NCI-H774 (cell line): Measurements from ENCODE around the gene FAT4.

Experiments
- DNase-seq: peaks from one replicate; lab custom pipeline; 2025; lab: John Stamatoyannopoulos, UW

The FAT4 gene

DNA sequence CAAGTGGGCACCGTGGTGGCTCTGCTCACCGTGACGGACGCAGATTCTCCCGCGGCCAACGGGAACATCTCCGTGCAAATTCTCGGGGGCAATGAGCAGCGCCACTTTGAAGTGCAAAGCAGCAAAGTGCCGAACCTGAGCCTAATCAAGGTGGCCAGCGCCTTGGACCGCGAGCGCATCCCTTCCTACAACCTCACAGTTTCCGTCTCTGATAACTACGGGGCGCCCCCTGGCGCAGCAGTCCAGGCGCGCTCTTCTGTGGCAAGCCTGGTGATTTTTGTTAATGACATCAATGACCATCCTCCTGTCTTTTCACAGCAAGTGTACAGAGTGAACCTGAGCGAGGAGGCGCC lies 2.7 kb downstream of the FAT4 start:
- DNase-seq: no peak

GRCh38 chr4:125319311-125319710 lies 4.6 kb downstream of the FAT4 start:
- DNase-seq: no peak

DNA sequence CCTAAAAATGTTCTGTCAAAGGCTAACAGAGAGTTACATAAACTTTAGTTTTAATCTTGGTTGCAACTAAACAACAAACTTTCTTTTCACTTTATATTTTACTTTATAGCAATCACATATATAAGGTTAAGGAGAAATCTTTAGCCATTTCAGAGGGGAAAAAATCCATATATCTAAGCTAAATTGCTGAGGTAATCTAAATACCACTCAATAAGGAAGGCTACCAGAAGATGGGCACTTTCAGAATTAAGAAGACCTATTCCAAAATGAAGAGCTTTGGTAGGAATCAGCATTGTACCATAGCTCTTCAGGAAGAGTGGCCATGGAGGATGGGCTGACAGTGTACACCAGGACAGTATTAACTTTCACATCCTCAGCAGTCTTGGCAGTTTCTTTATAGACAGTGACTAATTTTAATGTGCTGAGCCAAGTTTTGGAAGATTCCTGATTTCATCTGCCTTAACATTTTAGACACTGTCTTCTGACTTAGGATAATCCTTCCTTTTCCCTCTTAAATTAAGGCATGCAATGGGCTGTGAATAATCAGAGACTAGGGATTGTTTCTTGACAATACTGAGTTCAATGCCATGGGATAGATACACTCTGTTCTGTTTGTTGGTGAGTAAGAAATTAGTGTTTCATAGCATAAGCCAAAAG lies 7.1 kb downstream of the FAT4 start:
- no peak for DNase-seq

GRCh38 chr4:125322366-125322730 lies 7.6 kb downstream of the FAT4 start:
- no peak for DNase-seq

DNA sequence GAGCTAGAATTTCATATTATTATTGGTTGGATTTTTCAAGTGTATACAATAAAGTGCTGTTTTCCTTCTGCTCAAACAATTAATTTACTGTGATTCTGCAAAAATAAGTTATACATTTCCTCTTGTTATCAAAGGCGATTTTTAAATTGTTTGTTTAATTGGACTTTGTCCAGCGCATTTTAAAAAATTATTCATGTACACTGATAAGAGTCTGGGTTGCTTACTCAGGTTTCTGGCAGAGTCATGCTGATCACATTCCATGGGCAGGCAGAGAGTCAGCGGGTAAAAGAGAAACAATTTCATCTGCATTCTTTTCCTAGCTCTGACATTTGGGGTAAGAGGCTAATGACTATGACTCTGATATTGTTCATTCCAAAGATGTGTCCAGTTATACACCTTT lies 8.9 kb downstream of the FAT4 start:
- DNase-seq: no peak

DNA sequence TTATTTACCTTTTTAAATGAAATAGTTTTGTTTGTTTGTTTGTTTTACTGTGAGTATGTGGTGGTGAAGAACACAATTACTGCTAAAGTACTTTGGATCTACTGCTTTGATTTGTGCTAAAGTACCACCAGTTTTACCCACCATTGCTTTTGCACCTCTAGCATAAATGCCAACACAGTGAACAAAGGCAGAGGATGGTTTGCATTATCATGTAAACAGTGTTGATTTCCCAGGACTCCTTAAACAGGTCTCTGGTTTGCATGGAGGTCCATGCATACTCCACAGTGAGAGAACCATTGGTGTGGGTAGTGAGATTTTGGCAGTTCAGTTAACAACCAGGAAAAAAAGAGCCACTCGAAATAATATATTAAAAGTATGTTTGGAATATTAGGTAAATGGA lies 11.0 kb downstream of the FAT4 start:
- DNase-seq: no peak

DNA sequence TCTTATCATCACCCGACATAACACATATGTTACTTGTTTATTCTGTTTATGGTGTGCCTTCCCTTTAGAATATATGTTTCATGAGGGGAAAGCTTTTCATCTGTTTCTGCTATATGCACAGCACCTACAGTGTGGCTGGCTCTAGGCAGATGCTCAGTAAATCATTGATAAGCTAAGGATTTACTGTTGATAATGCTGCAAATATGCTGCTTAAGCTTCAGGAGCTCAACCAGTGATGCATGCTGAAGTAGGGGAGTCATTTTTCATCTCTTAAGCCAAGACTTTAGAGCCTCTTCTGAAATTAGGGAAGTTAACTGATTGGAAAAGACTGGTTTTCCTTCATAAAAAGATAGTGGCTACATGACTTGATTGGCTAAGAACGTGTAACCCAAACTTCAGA lies 16.4 kb downstream of the FAT4 start:
- no peak for DNase-seq

DNA sequence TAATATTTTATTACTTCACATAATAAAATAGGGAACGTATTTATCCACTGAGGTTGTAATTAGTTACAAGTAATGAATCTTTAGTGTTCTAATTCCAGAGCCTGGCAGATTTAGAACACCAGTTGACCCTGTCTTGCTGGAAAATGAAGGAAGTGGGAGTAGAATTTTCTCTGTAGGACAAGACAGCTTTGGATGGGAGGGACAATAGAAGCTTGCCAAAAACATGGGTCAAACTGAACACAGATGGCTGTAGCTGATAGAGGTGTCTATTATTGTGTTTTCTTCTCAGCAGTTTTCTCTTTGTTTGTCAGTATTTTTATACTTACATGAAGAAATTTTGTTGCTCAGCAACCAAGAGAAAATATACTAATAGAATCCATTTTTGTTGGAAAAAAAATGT lies 20.2 kb downstream of the FAT4 start:
- DNase-seq: no peak

DNA sequence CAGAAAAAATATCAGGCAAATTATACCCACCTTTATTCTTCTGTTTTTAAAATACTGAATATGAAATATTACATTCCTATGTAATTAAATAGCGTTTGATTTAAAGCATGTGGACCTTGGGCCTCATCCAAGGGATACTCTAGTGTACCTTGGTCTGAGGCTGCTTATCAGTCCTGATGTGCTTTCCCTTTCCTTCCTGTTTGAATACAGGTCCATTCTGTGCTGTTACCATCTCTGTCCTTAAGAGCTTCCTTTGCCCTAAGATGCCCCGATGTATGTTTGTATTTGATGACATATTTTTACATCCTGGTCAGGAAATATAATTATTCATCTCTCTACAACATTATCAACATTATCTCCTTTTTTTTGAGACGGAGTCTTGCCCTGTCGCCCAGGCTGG lies 24.1 kb downstream of the FAT4 start:
- no peak for DNase-seq

DNA sequence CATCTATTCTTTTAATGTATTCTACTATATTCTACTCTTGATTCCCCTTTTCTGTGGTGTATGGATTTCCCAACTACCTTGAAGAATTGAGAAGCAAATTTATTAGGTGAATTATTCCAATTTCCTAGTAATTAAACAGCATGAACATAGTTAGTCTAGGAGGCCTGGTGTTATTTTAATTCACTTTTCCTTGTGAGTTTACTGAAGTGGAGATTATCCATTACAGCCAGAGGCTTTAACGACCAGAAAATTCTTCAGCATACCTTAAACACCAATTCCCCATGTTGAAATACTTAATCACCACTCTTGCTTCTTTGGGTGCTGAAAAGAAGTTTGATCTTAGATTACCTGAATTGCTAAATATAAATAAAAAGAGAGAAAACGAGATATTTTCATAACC lies 29.4 kb downstream of the FAT4 start:
- DNase-seq: no peak

- DNase-seq: no peak
Measured at GRCh38 chr4:125346616-125347015, 31.9 kb downstream of the FAT4 start.

DNA sequence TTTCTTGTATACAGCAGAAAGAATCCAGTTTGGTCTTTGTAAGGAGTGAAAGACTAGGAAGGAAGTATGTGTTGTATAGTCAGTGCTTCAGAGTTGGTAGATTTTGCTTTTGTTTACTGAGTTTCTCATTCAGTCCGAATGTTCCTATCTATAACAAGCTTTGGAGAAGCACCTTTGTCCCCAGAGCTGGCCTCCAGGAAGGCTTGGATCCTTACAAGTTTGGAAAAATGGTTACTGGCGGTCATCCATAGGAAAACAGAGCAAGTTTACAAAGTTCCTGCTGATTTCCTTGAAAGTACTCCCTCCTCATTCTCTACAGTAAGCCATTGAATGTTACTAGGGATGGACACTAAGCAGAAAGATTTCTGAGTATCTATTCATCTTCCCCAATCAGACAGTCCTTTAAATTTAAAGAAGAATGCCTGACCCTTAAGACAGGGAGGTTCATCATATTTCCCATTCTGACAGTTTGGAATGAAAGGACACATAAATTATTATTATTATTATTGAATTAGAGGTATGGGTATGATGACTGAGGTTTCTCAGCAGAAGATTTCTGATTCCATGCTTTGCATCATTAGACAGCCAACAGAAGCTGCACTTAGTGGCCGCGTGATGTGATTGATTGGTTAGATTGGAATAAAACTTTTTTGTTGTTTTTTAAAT lies 35.8 kb downstream of the FAT4 start:
- no peak for DNase-seq

DNA sequence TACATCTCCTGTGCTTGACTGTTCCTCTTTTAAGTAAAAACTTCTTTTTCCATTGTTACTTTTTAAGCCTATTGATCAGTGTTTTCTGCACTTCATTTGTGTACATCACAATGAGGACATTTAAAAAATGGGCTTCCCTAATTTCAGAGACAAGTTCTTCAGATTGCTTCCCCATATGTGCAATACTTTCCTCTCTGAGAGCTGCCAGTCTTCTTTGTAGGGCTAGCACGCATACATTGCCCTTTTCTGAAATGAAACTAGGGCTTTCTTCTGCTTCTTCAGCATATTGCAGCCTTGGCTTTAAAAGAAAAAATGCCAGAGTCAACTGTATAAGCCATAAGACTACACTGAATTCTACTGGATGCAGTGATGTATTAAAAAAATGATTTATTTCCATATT lies 37.8 kb downstream of the FAT4 start:
- DNase-seq: no peak

- no peak for DNase-seq
Measured at GRCh38 chr4:125353131-125353530, 38.4 kb downstream of the FAT4 start.

GRCh38 chr4:125355791-125356190 lies 41.0 kb downstream of the FAT4 start:
- no peak for DNase-seq

DNA sequence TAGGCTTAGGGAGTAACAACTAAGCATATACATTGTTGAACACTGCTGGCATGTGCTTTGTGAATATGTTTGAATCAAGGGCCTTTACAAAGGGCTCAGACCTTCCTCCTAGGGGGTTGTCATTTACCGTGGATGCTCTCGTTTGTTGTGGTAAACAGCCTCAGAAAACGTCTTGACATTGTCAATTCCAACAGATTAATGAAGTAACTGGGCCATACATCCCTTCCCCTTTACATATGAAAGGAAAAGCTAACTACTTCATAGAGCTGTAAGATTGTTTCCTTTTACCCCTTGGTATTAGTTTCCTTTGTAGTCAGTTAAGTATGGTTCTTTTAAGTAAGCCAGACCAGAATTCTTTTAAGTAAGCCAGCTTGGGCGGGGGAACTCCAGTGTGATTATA lies 42.9 kb downstream of the FAT4 start:
- DNase-seq: no peak

DNA sequence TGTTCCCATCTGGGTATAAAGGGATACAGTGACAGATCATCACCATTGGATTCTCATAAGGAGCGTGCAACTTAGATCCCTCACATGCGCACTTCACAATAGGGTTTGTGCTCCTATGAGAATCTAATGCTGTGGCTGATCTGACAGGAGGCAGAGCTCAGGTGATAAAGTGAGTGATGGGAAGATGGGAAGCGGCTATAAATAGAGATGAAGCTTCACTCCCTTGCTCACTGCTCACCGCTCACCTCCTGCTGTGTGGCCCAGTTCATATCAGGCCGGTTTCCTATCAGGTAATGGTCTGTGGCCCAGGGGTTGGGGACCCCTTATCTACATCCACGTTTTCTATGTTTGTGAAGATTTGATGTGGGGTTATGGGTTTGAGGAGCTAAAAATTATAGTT lies 43.7 kb downstream of the FAT4 start:
- DNase-seq: no peak

- no peak for DNase-seq
Measured at GRCh38 chr4:125359363-125359762, 44.6 kb downstream of the FAT4 start.

GRCh38 chr4:125359960-125360634 lies 45.3 kb downstream of the FAT4 start:
- no peak for DNase-seq

DNA sequence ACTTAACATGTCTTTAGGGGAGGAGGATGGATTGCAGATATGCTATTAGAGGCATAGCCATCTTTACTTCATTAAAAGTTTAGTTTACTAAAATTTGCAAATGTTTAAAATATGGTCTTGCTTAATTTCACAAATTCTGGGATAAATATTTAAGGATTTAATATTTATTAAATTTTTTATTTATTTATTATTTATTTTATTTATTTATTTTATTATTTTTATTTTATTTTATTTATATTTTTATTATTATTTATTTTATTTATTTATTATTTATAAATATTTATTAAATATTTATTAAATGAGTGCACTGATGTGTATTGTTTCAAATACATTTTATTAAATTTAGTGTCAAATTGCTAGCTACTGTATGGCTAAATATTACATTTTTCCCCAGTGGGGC lies 46.0 kb downstream of the FAT4 start:
- no peak for DNase-seq
